ENCODE data around the gene ESPN.

DNA sequence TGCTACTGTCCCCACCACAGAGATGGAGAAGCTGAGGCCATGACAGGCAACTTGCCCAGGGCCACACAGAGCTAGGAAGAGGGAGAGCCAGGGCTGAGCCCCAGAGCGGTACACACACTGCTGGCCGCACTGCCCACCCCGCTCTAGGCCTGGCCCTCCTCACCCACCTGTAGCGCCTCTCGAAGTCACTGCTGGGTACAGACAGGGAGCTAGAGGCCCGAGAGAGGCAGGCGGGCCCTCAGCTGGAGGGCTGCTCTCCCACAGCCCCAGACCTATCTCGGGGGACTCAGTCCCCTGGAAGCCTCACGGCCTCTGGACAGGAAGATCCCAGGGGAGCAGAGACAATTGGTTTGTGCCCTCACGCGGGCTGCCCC lies 84.2 kb downstream of the ESPN start:
- TF ChIP-seq, protein P1, sequence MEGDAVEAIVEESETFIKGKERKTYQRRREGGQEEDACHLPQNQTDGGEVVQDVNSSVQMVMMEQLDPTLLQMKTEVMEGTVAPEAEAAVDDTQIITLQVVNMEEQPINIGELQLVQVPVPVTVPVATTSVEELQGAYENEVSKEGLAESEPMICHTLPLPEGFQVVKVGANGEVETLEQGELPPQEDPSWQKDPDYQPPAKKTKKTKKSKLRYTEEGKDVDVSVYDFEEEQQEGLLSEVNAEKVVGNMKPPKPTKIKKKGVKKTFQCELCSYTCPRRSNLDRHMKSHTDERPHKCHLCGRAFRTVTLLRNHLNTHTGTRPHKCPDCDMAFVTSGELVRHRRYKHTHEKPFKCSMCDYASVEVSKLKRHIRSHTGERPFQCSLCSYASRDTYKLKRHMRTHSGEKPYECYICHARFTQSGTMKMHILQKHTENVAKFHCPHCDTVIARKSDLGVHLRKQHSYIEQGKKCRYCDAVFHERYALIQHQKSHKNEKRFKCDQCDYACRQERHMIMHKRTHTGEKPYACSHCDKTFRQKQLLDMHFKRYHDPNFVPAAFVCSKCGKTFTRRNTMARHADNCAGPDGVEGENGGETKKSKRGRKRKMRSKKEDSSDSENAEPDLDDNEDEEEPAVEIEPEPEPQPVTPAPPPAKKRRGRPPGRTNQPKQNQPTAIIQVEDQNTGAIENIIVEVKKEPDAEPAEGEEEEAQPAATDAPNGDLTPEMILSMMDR (IDR thresholded peaks at IDR 0.05; ENCODE audit: control extremely low read depth in 1 of 3, insufficient read depth in 1 of 3, low read depth in 1 of 3, low read length in 3 of 3), result no peak
- no peak for TF ChIP-seq SP1 (IDR thresholded peaks at IDR 0.05; ENCODE audit: low read depth, low read length)

Data from H1 (cell line).